Gastrocnemius medialis (tissue), 4 donors: Measurements from ENCODE around the gene RAB22A.

ENCODE experiments used
- CTCF ChIP-seq, 5 experiments: fragments of 450-650 bp in 3 of 5; fragments of 200-600 bp in 2 of 5; sonication (generic) in 2 of 5; IDR thresholded peaks in 4 of 5; conservative IDR thresholded peaks in 1 of 5; 1 replicate in 4 of 5; 2 replicates in 1 of 5; pipeline ENCODE4 v1.5.1; 2016 to 2019; ENCODE audit warnings: antibody characterized with exemption in 5 of 5, mild to moderate bottlenecking in 3 of 5, moderate library complexity in 3 of 5
- POLR2A ChIP-seq, 2 donors: fragments of 450-650 bp; IDR thresholded peaks; one replicate each; pipeline ENCODE4 v1.6.1; 2017; ENCODE audit warnings: antibody characterized with exemption in 2 of 2, mild to moderate bottlenecking in 2 of 2, moderate library complexity in 2 of 2

GRCh38 chr20:58382096-58382495, 72.6 kb downstream of the RAB22A start:
- no peak for TF ChIP-seq POLR2A (IDR thresholded peaks at IDR 0.05)
- TF ChIP-seq CTCF (IDR thresholded peaks at IDR 0.05 in 4 of 5, conservative IDR thresholded peaks at IDR 0.05 in 1 of 5), result no peak
